Measurements from ENCODE around the gene ARL5A.
"Not testable (repeated sequence)": the region's sequence is repeated elsewhere in the genome, so short reads cannot be mapped to it uniquely, and the experiment has no call there.

ARL5A gene

GRCh38 chr2:151795646-151796240, 32.5 kb downstream of the ARL5A start:
- no peak for DNase-seq (ENCODE audit: low read depth in 2 of 2)

GRCh38 chr2:151794422-151794821, 33.8 kb downstream of the ARL5A start:
- not testable (repeated sequence) for DNase-seq (ENCODE audit: low read depth in 2 of 2)

- DNase-seq (ENCODE audit: low read depth in 2 of 2), result no peak
These were observed 35.1 kb downstream of the ARL5A start for GRCh38 chr2:151793123-151793522.

- DNase-seq (ENCODE audit: low read depth in 2 of 2), result no peak
These were observed 35.6 kb downstream of the ARL5A start for GRCh38 chr2:151792589-151792988.

GRCh38 chr2:151791545-151791944, 36.7 kb downstream of the ARL5A start:
- no peak for DNase-seq (ENCODE audit: low read depth in 2 of 2)

DNA sequence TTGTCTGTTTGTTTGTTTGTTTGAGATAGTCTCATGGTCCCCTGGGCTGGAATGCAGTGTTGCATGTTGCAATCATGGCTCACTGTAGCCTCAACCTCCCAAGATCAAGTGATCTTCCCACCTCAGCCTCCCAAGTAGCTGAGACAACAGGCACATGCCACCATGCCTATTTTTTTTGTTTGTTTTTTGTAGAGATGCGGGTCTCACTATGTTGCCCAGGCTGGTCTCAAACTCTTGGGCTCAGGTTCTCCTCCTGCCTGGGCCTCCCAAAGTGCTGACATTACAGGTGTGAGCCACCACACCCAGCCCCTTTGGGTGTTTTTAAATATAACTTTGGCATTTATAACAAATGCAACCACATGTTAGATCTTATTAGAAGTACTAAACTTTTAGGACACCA, 37.5 kb downstream of the ARL5A start:
- no peak for DNase-seq (ENCODE audit: low read depth in 2 of 2)

DNA sequence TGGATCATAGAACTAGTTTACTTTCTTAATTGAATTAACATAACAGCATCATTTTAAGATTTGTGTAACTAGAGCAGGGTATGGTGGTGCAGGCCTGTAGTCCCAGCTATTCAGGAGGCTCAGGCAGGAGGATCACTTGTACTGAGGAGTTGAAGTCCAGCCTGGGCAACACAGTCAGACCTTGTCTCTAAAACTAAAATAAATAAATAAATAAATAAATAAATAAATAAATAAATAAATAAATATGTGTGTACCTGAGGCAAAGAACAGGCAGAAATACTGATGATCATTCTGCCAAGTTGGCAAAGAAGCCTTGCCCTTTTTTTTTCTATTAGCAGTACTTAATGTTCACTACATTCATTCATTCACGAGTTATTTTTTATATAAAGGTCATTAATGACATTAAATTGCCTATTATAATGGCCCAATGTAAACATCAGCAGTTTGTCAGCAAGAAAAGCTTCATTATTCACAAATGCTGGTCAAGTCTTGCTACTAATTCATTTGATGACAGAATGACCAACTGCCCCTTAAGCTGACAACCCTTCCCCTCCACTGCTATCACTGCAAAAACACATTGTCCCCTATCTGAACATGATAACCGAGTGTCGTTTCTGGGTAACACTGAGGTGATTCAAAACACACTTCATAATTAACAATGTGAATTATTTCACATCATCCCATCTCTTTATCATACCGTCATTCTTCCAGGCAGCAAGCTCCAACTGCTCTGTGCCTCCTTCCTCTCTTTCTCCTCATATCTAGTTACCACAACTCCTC, 39.0 kb downstream of the ARL5A start:
- DNase-seq (ENCODE audit: low read depth in 2 of 2), result no peak

DNA sequence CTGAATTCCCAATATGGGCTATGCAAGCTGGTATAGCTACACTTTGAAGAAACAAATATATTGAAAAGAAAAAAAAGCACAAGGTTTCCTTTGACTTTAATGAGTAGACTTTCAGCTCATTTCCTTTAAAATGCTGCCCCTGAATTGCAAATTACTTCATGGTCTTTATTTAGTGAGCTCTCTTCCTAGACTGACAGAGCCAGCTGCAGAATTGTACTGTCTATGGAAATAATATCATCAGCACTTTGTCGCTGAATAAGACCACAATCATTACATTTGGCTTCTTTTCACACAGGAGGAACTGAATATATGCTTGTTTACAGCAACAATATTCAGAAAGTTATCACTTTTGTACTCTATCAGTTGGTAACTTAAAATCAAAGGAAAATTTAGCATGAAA, 41.7 kb downstream of the ARL5A start:
- DNase-seq (ENCODE audit: low read depth in 2 of 2), result no peak

DNA sequence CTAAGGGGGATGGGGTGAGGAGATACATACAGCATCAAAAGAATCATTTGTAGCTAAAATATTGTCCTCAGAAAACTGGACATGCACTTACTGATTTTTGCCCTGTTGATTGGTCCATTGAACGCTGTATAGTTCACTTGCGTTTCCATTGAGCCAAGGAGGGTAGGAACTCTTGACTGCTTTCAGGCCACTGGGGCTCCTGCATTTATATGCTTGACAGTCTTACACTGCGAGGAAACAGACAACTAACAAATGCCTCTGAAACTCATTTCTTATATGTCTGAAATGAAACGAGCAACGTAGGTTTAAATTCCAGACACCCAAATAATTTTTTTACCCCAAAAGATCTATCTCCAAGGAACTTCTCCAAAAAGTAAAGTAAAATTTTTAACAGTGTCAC, 42.1 kb downstream of the ARL5A start:
- no peak for DNase-seq (ENCODE audit: low read depth in 2 of 2)

DNA sequence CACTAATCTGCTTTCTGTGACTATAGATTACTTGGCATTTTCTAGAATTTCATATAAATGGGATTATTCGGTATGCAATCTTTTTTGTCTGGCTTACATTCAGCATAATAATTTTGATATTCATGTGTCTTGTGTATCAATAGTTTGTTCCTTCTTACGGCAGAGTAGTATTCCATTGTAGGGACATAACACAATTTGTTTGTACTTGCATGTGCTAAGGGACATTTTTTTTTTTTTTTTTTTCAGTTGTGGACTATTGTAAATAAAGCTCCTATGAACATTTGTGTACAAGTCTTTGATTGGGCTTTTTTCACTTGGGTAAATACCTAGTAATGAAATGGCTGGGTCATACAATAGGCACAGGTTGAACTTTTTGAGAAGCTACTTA, 45.1 kb downstream of the ARL5A start:
- DNase-seq (ENCODE audit: low read depth in 2 of 2), result no peak

- DNase-seq (ENCODE audit: low read depth in 2 of 2), result no peak
These were observed 45.7 kb downstream of the ARL5A start for GRCh38 chr2:151782378-151783132.

DNA sequence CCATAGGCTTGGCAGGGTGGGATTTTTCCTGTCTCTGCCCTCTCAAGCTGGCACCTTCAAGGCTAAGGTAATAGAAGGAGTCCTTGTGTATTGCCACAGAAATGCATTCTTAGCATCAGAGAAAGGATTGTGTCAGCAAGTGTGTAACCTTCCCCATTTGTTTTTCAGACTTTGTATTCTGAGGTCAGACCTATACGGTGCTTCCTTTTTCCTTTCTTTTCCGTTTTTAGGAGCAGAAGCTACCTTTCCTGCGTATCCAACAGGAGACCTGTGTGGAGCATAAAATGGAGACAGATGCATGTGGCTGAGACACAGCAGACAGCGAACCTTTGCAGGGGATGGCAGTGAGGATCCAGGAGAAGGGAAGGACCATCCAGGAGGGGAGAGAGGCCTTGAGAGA, 46.6 kb downstream of the ARL5A start:
- no peak for DNase-seq (ENCODE audit: low read depth in 2 of 2)

GRCh38 chr2:151780938-151781337, 47.3 kb downstream of the ARL5A start:
- no peak for DNase-seq (ENCODE audit: low read depth in 2 of 2)

DNA sequence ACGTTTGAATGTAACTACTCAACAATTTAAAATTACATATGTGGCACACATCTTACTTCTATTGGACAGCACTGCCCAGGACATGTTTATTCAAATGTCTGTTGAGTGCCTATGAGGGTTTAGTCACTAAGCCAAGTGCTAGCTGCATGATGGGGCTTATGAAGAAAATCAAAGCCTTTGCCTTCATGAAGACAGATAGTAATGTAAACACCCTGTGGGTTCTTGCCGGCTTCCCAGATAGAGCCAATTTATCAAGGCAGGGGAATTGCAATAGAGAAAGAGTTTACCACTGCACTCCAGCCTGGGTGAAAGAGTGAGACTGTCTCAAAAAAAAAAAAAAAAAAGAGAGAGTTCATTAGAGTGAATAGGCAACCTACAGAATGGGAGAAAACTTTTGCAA, 50.3 kb downstream of the ARL5A start:
- DNase-seq (ENCODE audit: low read depth in 2 of 2), result no peak

GRCh38 chr2:151777487-151777886, 50.7 kb downstream of the ARL5A start:
- no peak for DNase-seq (ENCODE audit: low read depth in 2 of 2)

GRCh38 chr2:151776367-151776766, 51.9 kb downstream of the ARL5A start:
- DNase-seq (ENCODE audit: low read depth in 2 of 2), result no peak

GRCh38 chr2:151775057-151775740, 53.0 kb downstream of the ARL5A start:
- no peak for DNase-seq (ENCODE audit: low read depth in 2 of 2)

DNA sequence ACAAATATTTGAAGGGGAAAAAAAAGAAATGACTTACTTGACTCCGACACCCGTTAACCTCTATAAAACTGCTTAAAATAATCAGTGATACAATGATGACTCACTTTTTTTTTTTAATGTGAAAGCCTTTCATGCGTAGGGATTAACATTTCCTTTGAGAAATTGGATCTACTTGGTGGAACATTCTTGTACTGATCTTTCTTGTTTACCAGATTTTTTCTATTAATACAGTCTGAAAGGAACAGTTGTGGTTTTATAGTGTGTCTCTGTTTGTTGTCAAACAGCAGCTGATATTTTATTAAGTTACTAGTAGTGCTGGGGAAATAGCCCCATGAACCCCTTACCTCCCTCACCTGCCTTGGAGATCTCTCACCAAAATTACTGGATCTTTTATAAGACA, 53.7 kb downstream of the ARL5A start:
- DNase-seq (ENCODE audit: low read depth in 2 of 2), result no peak

- DNase-seq (ENCODE audit: low read depth in 2 of 2), result no peak
These were observed 56.4 kb downstream of the ARL5A start for GRCh38 chr2:151771599-151772358.

DNA sequence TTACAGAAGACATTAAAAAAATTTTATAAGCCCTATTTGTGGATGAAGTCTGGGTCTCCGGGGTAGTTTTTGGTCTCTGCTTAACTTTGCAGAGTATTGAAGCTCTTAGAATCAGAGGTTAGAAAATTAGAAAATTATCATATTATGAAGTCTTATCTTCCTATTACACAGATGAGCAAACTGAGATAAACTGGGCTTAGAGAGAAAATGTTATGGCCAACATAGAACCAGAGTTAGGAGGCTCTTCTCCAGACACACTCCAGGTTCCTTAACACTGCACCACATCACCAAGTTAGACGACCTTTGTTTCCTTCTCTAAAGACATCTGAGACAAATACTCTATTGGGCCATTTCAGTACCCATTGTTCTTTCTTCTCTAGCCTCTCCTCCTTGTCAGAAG, 57.2 kb downstream of the ARL5A start:
- no peak for DNase-seq (ENCODE audit: low read depth in 2 of 2)

GRCh38 chr2:151769606-151770005, 58.6 kb downstream of the ARL5A start:
- no peak for DNase-seq (ENCODE audit: low read depth in 2 of 2)

GRCh38 chr2:151767536-151767935, 60.7 kb downstream of the ARL5A start:
- DNase-seq (ENCODE audit: low read depth in 2 of 2), result no peak

Measured in stimulated activated CD8-positive, alpha-beta memory T cell treated with anti-CD3 and anti-CD28 coated beads, Interleukin-15, amount 100 ng/mL, for 4 hours (primary cell).